Renal cortex interstitium (tissue), 11 donors: ENCODE results near the gene BCL3. TPM values are rescaled to one million over a fixed set of nuclear protein-coding genes. Genes with fewer than 3 reads are reported as not detected.

Source experiments
- DNase-seq, 11 donors: peaks; one replicate each; pipeline ENCODE4 v3.0.0-alpha.2; 2013; ENCODE audit warnings: low read depth in 9 of 11, low spot score in 4 of 11; ENCODE audit errors: extremely low read depth in 1 of 11
- polyA plus RNA-seq, 3 donors: library from polyadenylated mRNA; unstranded; fragments of 120-200 nt; gene quantifications; one replicate each; pipeline ENCODE4 v1.2.1, GENCODE V29; 2013; ENCODE audit not compliant: insufficient read length in 3 of 3

BCL3 gene
- polyA plus RNA-seq, 3 donors: 4.4 to 14.3 (median 9.0) TPM

DNA sequence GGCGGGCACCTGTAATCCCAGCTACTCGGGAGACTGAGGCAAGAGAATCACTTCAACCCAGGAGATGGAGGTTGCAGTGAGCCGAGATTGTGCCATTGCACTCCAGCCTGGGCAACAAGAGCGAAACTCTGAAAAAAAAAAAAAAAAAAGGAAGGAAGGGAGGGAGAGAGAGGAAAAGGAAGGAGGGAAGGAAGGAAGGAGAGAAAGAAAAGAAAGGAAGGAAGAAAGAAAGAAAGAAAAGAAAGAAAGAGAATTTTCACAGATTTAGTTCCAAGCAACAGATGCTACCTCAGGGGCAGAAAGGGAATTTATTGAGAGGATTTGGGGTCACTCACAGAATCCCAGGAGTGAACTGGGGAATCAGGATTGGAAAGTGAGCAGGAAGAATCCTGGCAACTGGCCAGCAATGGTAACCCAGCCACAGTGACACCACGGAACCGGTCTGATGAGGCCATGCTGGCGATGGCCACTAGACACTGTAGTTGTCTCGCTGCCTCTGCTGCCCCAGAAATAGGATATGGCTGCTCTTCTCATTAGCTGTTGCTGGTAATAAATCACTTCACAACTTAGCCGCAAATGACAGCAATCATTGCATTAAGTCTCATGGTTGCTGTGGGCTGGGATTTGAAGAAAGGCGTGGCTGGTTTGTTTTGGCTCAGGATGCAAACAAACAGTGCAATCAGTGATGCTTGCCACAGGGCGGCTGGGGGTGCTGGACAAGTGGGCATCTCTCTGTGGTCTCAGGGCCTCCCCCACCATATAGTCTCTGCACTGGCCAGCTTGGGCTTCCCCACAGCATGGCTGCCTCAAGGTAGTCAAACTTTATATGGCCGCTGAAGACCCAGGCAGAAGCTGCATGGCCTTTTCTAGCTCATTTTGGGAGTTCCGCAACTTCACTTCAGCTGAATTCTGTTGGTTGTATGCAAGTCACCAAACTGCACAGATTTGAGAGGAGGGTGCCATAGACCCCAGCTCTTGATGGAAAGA is 55.2 kb downstream of the BCL3 start:
- DNase-seq: no peak

DNA sequence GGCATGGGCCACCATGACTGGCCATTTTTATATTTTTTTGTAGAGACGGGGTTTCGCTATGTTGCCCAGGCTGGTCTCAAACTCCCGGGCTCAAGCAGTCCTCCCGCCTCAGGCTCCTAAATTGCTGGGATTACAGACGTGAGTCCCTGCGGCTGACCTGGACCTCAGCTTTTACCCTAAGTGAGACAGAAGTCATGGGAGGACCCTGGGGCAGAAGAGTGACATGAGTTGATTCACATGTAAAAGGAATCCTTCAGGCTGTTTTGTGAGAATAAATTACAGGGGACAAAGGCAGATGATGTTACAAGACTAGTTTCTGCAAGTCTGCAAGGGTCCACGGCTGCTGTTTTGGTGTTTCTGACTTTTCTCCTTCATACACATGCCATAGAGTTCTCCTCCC is 57.8 kb downstream of the BCL3 start:
- no peak for DNase-seq

DNA sequence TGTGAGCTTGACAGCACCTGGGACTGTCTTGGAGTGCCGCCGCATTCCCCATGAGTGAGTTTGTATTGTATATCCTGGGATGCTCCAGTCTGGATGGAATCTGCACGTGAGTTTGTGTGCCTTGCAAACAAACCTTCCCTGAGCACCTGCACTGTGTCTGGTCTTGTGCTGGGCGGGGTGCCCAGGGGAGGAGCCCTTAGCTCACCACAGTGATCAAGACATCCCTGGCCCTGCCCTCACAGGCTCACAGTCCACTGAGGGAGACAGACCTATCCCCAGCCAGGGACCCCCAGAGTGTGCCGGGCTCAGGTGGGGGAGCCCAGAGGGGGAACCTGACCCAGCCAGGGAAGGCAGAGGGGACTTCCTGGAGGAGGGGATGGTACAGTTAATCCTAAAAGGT is 58.7 kb downstream of the BCL3 start:
- no peak for DNase-seq

DNA sequence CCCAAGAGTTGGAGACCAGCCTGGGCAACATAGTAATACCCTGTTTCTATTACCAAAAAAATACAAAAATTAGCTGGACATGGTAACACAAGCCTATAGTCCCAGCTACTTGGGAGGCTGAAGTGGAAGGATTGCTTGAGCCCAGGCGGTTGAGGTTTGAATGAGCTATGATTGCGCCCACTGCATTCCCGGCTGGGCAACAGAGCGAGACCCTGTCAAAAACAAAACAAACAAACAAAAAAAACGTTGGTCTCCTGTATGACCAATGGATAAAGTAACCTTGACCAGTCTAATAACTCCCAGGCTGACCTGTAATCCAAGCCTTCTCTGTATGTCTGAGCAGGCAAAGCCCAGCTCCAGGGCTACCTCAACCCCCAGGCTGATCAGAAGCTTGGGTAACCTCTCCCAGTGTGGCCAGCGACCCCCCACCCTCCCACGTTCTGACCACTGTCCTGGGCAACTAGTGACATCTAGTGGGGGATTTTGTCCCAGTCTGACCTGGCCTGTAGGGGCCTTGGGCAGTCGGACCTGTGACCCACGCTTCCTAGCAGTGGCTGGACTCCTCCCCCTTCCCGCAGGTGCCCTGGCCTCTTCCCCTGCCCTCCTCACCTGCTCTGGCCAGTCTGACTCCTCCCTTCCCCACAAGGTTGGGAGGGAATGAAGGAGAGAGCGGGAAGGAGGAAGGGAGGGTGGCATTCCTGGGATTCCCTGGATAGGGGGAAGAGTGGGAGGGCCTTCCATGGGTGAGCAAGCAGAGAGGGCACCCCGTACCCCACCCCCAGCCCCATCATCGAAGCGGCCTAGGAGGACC is 59.3 kb downstream of the BCL3 start:
- DNase-seq: peak in 6 of 11 donors; percentile 42 to 81 (median 78)

DNA sequence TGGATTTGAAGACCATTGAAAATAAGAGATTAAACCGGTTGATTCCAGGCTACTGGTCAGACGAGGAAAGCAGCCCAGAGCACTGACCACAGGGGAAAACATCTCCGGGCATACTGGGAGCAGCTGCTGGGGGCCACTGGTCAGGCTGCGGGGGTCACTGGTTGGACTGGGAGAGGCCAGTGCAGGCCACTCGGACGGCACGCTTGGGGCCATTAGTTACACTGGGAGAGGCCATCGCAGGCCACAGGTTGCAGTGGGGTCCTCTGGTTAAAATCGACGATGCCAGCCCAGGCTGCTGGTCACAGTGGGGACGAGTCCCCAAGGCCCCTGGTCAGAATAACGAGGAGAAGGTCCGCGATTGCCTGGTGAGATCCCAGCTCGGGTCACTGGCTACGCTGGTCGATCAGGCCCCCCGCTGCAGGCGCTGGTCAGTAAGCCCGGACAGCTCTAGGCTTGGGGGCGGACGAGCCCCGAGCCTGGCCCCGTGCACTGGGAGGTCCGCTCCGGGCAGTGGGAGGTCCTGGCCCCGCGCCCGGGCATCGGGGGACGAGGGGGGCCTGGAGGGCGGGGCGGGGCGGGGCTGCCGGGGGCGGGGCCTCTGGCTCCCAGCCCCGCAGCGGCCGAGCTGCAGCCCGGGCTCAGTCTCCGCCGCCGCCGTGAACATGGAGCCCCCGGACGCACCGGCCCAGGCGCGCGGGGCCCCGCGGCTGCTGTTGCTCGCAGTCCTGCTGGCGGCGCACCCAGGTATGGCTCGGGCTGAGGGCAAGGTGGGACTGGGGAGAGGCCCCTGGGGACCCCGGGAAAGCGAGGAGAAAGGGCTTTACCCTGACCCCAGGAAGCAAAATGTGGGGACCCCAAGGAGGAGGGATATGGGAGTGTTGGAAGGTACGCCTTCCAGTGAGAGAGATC is 60.2 kb downstream of the BCL3 start, which contains the start of gene BCAM:
Gene BCAM (plus strand): TSS at position 641 of the 909 bp plus-strand sequence. CDS start 22 bp downstream, at position 663.
- DNase-seq: peak in 5 of 11 donors; percentile 65 to 79 (median 70)

Other genes starting within 250 kb of the BCL3 start
- 10 to 100 TPM; 15.3 to 17.6 (median 16.4) TPM for gene ZNF180, start 248.2 kb upstream of the BCL3 start, polyA plus RNA-seq
- gene CEACAM20, start 219.0 kb upstream of the BCL3 start, polyA plus RNA-seq: not detected
- gene IGSF23, start 135.1 kb upstream of the BCL3 start, polyA plus RNA-seq: 1 to 10 TPM in 1 of 3 donors, under 1 TPM in 2; 0.83 to 2.4 (median 0.92) TPM
- 10 to 100 TPM; 31.9 to 37.7 (median 34.1) TPM for gene PVR, start 104.8 kb upstream of the BCL3 start, polyA plus RNA-seq
- gene CEACAM19, start 77.2 kb upstream of the BCL3 start, polyA plus RNA-seq: 10 to 100 TPM; 12.3 to 24.0 (median 12.5) TPM
- not detected for gene CEACAM16, start 49.6 kb upstream of the BCL3 start, polyA plus RNA-seq
- 10 to 100 TPM in 1 of 3 donors, 1 to 10 TPM in 2; 5.4 to 10.1 (median 5.6) TPM for gene CBLC, start 29.2 kb downstream of the BCL3 start, polyA plus RNA-seq
- gene BCAM, start 60.4 kb downstream of the BCL3 start, polyA plus RNA-seq: 100 to 1,000 TPM; 433 to 689 (median 663) TPM
- 100 to 1,000 TPM; 152 to 171 (median 163) TPM for gene NECTIN2, start 97.6 kb downstream of the BCL3 start, polyA plus RNA-seq
- gene TOMM40, start 142.5 kb downstream of the BCL3 start, polyA plus RNA-seq: 10 to 100 TPM; 38.5 to 53.5 (median 46.5) TPM
- 100 to 1,000 TPM; 280 to 456 (median 412) TPM for gene APOE, start 157.1 kb downstream of the BCL3 start, polyA plus RNA-seq
- gene APOC1, start 165.9 kb downstream of the BCL3 start, polyA plus RNA-seq: 10 to 100 TPM; 11.1 to 13.2 (median 11.4) TPM
- gene APOC4, start 193.5 kb downstream of the BCL3 start, polyA plus RNA-seq: not detected
- 10 to 100 TPM; 13.6 to 16.6 (median 13.7) TPM for gene APOC2, start 197.3 kb downstream of the BCL3 start, polyA plus RNA-seq
- gene CLPTM1, start 206.7 kb downstream of the BCL3 start, polyA plus RNA-seq: 100 to 1,000 TPM; 113 to 136 (median 125) TPM